GM21381 (cell line): ENCODE data around the gene LLCFC1.

Source experiments
- ATAC-seq: cut with Tn5 transposase; IDR thresholded peaks from one replicate; pipeline ENCODE4 v1.9.1; 2021; ENCODE audit warnings: mild to moderate bottlenecking, moderate library complexity; ENCODE audit not compliant: unreplicated experiment

Gene LLCFC1

GRCh38 chr7:142939226-142939910 lies at the start of gene LLCFC1:
TSS of gene LLCFC1 (plus strand) at chr7:142939484. CDS start at chr7:142939622, 138 bp downstream.
- no peak for ATAC-seq

- ATAC-seq, result no peak
These were observed 49.5 kb upstream of the LLCFC1 start for GRCh38 chr7:142889816-142890215.

DNA sequence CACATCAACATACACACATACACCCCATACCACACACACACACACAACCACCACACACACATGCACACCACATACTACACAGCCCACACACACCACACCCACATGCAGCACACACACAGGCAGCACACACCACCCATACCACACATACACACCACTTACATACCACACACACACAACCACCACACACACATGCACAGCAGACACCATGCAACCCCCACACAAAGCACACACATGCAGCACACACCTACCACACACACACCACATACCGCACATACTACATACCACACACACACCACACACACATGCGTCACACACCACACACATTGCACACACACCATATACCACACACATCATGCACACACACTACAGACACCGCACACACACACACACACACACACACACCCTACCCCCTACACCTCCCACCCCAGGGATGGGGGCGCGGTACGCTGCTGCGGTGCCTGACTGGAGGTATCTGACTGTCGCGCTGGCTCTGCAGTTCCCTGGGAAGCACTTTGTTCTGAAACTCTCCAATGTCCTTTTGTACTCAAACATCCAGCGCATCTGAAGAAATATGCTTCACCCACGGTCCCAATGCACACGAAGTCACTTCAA lies 48.3 kb upstream of the LLCFC1 start:
- ATAC-seq, result no peak

DNA sequence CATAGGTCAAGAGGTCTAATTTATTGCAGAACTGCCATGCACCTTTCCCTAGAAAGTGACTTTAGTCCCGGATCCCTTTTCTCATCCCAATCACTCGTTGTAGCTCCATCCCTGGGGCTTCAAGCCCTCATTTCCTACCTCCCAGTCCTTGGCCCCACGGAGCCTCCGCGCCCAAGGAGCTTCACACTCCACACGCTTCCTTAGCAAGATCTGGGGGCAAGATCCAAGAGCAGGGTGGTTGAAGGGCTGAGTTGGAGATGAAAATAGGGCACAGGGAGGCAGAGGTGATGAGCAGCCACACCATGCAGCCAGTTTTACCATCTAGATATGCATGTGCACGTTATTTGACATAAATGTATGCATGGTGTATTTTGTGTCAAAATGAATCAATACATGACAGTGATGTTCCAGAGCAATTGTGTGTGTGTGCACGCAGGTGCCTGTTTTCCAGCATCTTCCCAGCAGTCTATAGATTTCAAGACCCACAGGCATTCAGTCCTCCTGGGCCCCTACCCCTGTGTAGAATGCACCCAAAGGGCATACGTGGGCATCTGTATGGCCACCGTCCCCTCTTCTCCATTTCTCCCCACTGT lies 47.7 kb upstream of the LLCFC1 start:
- no peak for ATAC-seq

DNA sequence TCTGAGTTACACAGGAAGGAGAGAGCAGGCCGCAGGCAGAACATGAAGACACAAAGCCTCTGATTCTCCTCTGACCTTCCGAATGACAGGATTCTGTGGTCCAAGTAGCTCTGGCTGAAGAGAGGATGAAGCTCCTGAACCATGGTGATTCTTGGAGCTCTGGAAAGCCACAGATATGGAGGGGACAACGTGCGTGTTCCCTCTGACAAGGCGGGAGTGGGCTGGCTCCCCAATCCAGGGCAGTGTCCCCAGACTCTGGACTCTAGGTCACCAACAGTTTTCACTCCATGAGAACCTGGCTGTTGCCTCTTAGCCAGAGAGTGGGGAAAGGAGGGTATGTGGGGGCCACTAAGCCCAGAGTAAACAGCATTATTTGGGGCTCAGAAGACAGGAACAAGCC lies 46.3 kb upstream of the LLCFC1 start:
- ATAC-seq, result no peak

- ATAC-seq, result no peak
These were observed 44.9 kb upstream of the LLCFC1 start for GRCh38 chr7:142894112-142894984.

DNA sequence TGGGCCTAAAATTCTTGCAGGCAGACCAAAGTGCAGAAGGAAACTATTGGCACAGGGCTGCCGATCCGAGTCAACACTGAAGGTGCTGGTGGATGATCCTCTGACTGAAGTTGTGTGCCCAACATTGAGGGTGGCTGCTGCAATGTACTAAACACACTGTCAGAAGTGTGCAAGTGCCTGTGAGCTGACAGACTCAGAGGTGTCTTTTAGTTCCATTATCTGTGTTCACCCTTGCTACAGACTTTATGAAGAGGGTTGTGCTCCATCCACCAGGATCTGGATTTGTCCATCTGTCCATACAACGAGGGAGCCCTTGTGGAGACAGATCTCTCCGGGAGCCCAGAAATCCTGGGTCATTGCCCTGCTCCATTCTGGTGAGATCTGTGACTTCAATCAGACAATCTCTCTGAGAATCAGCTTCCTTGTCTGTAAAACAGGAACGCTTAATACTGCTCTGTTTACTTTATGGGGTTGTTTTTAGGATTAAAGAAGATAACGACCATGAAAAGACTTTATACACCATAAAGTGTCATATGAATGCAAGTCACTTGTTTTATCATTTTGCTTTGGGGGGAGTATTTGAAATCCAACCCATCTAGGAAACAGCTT lies 44.2 kb upstream of the LLCFC1 start:
- no peak for ATAC-seq

DNA sequence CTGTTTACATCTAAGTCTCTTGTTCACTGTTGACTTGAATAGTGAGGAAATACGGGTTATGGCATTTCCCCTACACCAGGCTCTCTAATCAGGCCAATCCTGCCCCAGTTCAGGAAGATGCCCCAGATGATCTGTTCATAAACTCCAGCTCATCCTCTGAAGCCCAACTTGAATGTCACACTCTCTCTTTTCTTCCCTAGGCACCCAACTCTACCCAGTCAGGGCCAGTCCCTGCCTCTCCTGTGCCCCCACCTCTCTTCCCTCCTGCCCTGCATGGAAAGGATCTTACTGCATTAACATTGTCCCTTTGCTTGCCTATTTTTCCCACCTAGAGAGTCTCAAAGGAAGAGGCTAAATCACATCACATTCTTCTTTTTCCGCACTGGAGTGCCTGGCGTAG lies 43.1 kb upstream of the LLCFC1 start:
- no peak for ATAC-seq

DNA sequence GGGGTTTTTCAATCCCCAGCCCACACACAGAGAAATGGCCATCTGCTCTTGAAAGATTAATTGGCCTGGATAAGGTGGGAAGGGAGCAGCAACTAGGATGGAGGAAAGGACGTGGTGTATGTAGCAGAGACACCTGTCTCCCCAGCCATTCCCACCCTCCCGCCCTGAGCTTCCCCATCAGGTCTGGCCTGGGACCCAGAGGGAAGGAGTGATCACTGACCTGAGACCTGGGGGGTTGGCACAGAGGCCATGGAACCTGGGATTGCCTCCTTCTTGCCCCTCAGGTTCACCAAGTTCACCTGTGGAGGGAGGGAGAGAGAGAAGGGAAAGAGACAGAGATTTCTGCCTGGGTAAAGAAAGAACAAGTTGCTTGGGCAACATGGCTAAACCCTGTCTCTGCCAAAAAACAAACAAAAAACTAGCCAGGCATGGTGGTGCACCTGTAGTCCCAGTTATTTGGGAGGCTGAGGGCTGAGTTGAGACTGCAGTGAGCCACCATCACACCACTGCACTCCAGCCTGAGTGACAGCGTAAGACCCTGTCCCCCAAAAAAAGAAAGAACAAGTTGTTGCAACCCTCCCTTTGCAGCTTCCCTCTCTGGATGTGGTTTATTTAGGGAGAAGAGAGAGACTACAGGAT lies 42.4 kb upstream of the LLCFC1 start:
- no peak for ATAC-seq

GRCh38 chr7:142897691-142898090 lies 41.6 kb upstream of the LLCFC1 start:
- ATAC-seq, result no peak

- no peak for ATAC-seq
These were observed 40.7 kb upstream of the LLCFC1 start for GRCh38 chr7:142898377-142899170.

DNA sequence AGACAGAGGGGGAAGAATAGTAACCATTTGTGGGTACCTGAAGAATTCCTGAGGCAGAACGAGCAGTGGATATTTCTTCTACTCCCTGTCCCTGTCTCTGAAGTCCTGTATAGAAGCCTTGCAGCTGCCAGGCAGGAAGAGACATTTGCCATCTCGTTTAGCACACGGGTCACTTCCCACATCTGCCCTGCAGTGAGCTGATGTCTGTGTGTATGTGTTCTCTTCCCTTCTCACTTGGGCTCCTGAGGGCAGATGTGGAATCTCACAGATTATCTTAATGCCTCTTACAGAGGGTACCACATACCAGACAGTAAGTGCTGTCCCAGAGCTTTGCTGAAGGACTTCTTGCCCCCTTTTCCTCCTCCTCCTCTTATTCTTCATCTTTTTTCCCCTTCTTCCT lies 39.6 kb upstream of the LLCFC1 start:
- ATAC-seq, result no peak

- no peak for ATAC-seq
These were observed 37.6 kb upstream of the LLCFC1 start for GRCh38 chr7:142901426-142902259.

DNA sequence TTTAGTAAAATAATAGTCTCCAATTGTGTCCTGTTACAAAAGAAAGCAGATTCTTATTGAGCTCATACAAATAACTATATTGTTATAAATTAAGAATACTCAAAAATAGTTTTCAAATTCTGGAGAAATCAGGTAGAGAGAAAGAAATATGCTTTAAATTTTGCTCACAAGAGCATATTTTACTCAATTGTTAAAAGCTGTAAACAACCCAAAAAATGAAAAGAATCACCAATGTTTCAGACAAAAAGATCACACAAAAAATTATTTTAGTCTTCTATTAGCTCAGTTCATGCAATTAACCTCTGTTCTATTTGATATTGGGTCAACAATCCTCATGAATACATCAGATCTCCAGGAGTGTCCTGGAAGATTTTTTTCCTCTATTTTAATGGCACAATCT lies 35.2 kb upstream of the LLCFC1 start:
- no peak for ATAC-seq

DNA sequence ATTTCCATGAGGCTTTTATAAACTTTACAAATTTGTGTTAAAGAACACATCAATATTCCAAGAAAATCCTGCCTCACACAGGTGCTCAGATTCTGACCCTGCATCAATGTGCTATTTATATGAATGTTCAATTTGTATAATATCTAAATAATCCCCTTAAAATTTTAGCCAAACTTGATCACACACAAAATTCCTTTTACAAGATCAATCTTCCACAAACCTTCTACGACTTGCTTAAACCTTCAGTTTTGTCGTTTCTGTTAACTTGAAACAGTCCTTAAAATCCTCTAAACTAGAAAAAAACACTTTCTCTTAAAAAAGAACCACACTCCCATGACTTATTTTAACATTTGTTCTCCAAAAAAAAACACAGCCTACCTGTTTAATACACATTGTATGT lies 33.5 kb upstream of the LLCFC1 start:
- no peak for ATAC-seq

- no peak for ATAC-seq
These were observed 32.6 kb upstream of the LLCFC1 start for GRCh38 chr7:142906643-142907042.

- no peak for ATAC-seq
These were observed 31.0 kb upstream of the LLCFC1 start for GRCh38 chr7:142908290-142908689.

GRCh38 chr7:142908921-142909890 lies 30.1 kb upstream of the LLCFC1 start:
- no peak for ATAC-seq
